ENCODE data around the gene AMOT. TPM values are rescaled to one million over a fixed set of nuclear protein-coding genes. Genes with fewer than 3 reads are reported as not detected.

Gene AMOT
- total and polyA plus RNA-seq, 4 donors: 1.1 to 2.6 (median 1.9) TPM

- TF ChIP-seq JUND (IDR thresholded peaks at IDR 0.05): peak in 1 of 2 donors; percentile 9
- TF ChIP-seq HNF4A (conservative IDR thresholded peaks at IDR 0.05): peak; percentile 49 to 55
- TF ChIP-seq, protein P1, sequence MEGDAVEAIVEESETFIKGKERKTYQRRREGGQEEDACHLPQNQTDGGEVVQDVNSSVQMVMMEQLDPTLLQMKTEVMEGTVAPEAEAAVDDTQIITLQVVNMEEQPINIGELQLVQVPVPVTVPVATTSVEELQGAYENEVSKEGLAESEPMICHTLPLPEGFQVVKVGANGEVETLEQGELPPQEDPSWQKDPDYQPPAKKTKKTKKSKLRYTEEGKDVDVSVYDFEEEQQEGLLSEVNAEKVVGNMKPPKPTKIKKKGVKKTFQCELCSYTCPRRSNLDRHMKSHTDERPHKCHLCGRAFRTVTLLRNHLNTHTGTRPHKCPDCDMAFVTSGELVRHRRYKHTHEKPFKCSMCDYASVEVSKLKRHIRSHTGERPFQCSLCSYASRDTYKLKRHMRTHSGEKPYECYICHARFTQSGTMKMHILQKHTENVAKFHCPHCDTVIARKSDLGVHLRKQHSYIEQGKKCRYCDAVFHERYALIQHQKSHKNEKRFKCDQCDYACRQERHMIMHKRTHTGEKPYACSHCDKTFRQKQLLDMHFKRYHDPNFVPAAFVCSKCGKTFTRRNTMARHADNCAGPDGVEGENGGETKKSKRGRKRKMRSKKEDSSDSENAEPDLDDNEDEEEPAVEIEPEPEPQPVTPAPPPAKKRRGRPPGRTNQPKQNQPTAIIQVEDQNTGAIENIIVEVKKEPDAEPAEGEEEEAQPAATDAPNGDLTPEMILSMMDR (IDR thresholded peaks at IDR 0.05; ENCODE audit: low read depth, low read length, missing input control): no peak
- TF ChIP-seq HNF4G (IDR thresholded peaks at IDR 0.05): no peak
- no peak overlapping the region for H3K27ac ChIP-seq (ENCODE audit: low read depth in 1 of 2, low read length in 2 of 2)
- no peak for DNase-seq (ENCODE audit: low spot score)
- no peak overlapping the region for H3K4me3 ChIP-seq (ENCODE audit: low read depth in 1 of 3, low read length in 3 of 3)
- H3K4me1 ChIP-seq (ENCODE audit: control insufficient read depth in 4 of 4, insufficient read depth in 4 of 4, low read length in 3 of 4): peaks cover 0 to 23% (median 10%) of the 10 kb centered on the region in 4 donors
- H3K9ac ChIP-seq (ENCODE audit: low read depth in 1 of 2, low read length in 2 of 2): no peak overlapping the region
- H3K36me3 ChIP-seq (ENCODE audit: control insufficient read depth in 4 of 4, insufficient read depth in 3 of 4, low read depth in 1 of 4, low read length in 3 of 4): peaks cover 0 to 5% (median 2%) of the 10 kb centered on the region in 4 donors
- WGBS: 32% methylated on average over 5 of the region's 5 CpGs
- H3K27me3 ChIP-seq (ENCODE audit: control insufficient read depth in 4 of 4, insufficient read depth in 4 of 4, low read length in 3 of 4): no peaks in the 10 kb centered on the region
- peaks cover 0 to 2% (median under 1%) of the 10 kb centered on the region in 4 donors for H3K9me3 ChIP-seq (ENCODE audit: control insufficient read depth in 4 of 4, low read length in 3 of 4)
These were observed 55.3 kb downstream of the AMOT start for GRCh38 chrX:112785344-112785743.

DNA sequence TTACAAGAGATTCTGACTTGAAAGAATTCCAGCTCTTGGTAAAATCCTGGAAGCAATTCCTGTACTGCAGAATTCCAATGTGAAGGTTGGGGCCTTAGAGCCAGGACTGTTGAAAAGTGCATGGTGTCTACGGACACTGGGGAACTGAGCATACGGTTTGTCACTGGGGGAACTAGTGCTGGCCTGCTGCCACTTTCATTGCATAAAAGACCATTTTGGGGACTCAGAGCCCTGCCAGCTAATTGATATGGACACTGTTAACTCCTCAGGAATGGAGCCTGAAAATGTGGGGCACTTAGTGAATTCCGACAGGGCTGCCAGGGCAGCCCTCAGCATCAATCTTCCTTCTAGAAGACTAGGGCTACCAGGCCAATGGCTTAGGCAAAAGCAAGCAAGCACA, 55.9 kb downstream of the AMOT start:
- Histone ChIP-seq H3K36me3 (ENCODE audit: control insufficient read depth in 4 of 4, insufficient read depth in 3 of 4, low read depth in 1 of 4, low read length in 3 of 4) (peaks cover 0 to 5% (median 2%) of the 10 kb centered on the region in 4 donors), H3K9ac (ENCODE audit: low read depth in 1 of 2, low read length in 2 of 2) (no peak overlapping the region), H3K4me3 (ENCODE audit: low read depth in 1 of 3, low read length in 3 of 3) (no peak overlapping the region), H3K4me1 (ENCODE audit: control insufficient read depth in 4 of 4, insufficient read depth in 4 of 4, low read length in 3 of 4) (peaks cover 0 to 18% (median 7%) of the 10 kb centered on the region in 4 donors), H3K27ac (ENCODE audit: low read depth in 1 of 2, low read length in 2 of 2) (no peak overlapping the region), H3K27me3 (ENCODE audit: control insufficient read depth in 4 of 4, insufficient read depth in 4 of 4, low read length in 3 of 4) (no peaks in the 10 kb centered on the region), H3K9me3 (ENCODE audit: control insufficient read depth in 4 of 4, low read length in 3 of 4) (peaks cover 0 to 2% (median under 1%) of the 10 kb centered on the region in 4 donors)
- TF ChIP-seq HNF4A (conservative IDR thresholded peaks at IDR 0.05) (no peak), REST (IDR thresholded peaks at IDR 0.05) (no peak), HNF4G (IDR thresholded peaks at IDR 0.05) (no peak), RAD21 (IDR thresholded peaks at IDR 0.05) (no peak), FOXA2 (IDR thresholded peaks at IDR 0.05) (no peak), SP1 (IDR thresholded peaks at IDR 0.05) (no peak), NR2F2 (IDR thresholded peaks at IDR 0.05) (no peak), YY1 (IDR thresholded peaks at IDR 0.05) (no peak), EGR1 (IDR thresholded peaks at IDR 0.05; ENCODE audit: low read depth in 2 of 2) (no peak), GABPA (IDR thresholded peaks at IDR 0.05 in 1 of 2, conservative IDR thresholded peaks at IDR 0.05 in 1 of 2) (no peak), ATF3 (IDR thresholded peaks at IDR 0.05) (no peak), TAF1 (conservative IDR thresholded peaks at IDR 0.05) (no peak), JUND (IDR thresholded peaks at IDR 0.05) (no peak), FOXA1 (IDR thresholded peaks at IDR 0.05) (no peak), RXRA (IDR thresholded peaks at IDR 0.05) (no peak)
- TF ChIP-seq, protein P2, sequence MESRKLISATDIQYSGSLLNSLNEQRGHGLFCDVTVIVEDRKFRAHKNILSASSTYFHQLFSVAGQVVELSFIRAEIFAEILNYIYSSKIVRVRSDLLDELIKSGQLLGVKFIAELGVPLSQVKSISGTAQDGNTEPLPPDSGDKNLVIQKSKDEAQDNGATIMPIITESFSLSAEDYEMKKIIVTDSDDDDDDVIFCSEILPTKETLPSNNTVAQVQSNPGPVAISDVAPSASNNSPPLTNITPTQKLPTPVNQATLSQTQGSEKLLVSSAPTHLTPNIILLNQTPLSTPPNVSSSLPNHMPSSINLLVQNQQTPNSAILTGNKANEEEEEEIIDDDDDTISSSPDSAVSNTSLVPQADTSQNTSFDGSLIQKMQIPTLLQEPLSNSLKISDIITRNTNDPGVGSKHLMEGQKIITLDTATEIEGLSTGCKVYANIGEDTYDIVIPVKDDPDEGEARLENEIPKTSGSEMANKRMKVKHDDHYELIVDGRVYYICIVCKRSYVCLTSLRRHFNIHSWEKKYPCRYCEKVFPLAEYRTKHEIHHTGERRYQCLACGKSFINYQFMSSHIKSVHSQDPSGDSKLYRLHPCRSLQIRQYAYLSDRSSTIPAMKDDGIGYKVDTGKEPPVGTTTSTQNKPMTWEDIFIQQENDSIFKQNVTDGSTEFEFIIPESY (IDR thresholded peaks at IDR 0.05): no peak
- TF ChIP-seq, protein P1 (IDR thresholded peaks at IDR 0.05; ENCODE audit: low read depth, low read length, missing input control): no peak
- TF ChIP-seq, protein P3, sequence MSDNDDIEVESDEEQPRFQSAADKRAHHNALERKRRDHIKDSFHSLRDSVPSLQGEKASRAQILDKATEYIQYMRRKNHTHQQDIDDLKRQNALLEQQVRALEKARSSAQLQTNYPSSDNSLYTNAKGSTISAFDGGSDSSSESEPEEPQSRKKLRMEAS (IDR thresholded peaks at IDR 0.05): no peak
- WGBS: 91% methylated on average over 3 of the region's 3 CpGs
- DNase-seq (ENCODE audit: low spot score): no peak

All from liver (tissue), 9 donors.